ENCODE data around the gene SLC35F3. TPM values are rescaled to one million over a fixed set of nuclear protein-coding genes. Genes with fewer than 3 reads are reported as not detected.

Gene SLC35F3
- polyA plus RNA-seq, 1 donor from 2014 or later, result 13.9 TPM

- H2AFZ ChIP-seq (ENCODE audit: low read depth, low read length), result peak overlapping the region; percentile 24
- H3K4me3 ChIP-seq (ENCODE audit: low read length), result peak overlapping the region; percentile 86
- TF ChIP-seq SMC3 (conservative IDR thresholded peaks at IDR 0.05; ENCODE audit: poor library complexity) (no peak), POLR2AphosphoS5 (IDR thresholded peaks at IDR 0.05) (no peak), EZH2 (IDR thresholded peaks at IDR 0.05; ENCODE audit: borderline replicate concordance, insufficient read depth, low read length, poor library complexity, severe bottlenecking) (no peak), TAF1 (IDR thresholded peaks at IDR 0.05; ENCODE audit: low read depth) (no peak)
- H3K27me3 ChIP-seq (ENCODE audit: insufficient read depth, low read depth, low read length), result peaks cover 29% of the 10 kb centered on the region
- H3F3A ChIP-seq (ENCODE audit: insufficient read depth, low read length, poor library complexity, severe bottlenecking), result peaks cover 5% of the 10 kb centered on the region
- H3K79me2 ChIP-seq (replicated peaks; ENCODE audit: insufficient read depth, low read length), result peaks cover 13% of the 10 kb centered on the region
- H3K36me3 ChIP-seq (ENCODE audit: insufficient read depth, low read length), result no peaks in the 10 kb centered on the region
- no peaks in the 10 kb centered on the region for H3K9me3 ChIP-seq (ENCODE audit: low read length)
- no peak overlapping the region for H3K27ac ChIP-seq (ENCODE audit: low read length)
- H3K9ac ChIP-seq (ENCODE audit: low read length), result peak overlapping the region; percentile 71
- H4K20me1 ChIP-seq (ENCODE audit: insufficient read depth), result no peaks in the 10 kb centered on the region
- H3K4me2 ChIP-seq (ENCODE audit: low read length), result peak overlapping the region; percentile 46
- no peaks in the 10 kb centered on the region for H3K9me2 ChIP-seq (ENCODE audit: insufficient read depth, low read length)
Observed at GRCh38 chr1:233905416-233906051, 1.1 kb downstream of the SLC35F3 start.

- H3K79me2 ChIP-seq (replicated peaks; ENCODE audit: insufficient read depth, low read length), result peaks cover 13% of the 10 kb centered on the region
- TF ChIP-seq REST (IDR thresholded peaks at IDR 0.05; ENCODE audit: borderline replicate concordance) (no peak), MXI1 (conservative IDR thresholded peaks at IDR 0.05; ENCODE audit: poor library complexity, severe bottlenecking) (no peak), EZH2 (IDR thresholded peaks at IDR 0.05; ENCODE audit: borderline replicate concordance, insufficient read depth, low read length, poor library complexity, severe bottlenecking) (no peak), TAF1 (IDR thresholded peaks at IDR 0.05; ENCODE audit: low read depth) (no peak), EP300 (conservative IDR thresholded peaks at IDR 0.05; ENCODE audit: poor library complexity, severe bottlenecking) (no peak), POLR2AphosphoS5 (IDR thresholded peaks at IDR 0.05) (no peak), SMC3 (conservative IDR thresholded peaks at IDR 0.05; ENCODE audit: poor library complexity) (no peak), CTCF (IDR thresholded peaks at IDR 0.05; ENCODE audit: poor library complexity, severe bottlenecking) (no peak), RAD21 (conservative IDR thresholded peaks at IDR 0.05) (no peak)
- peak overlapping the region; percentile 34 for H3K9ac ChIP-seq (ENCODE audit: low read length)
- peaks cover 5% of the 10 kb centered on the region for H3F3A ChIP-seq (ENCODE audit: insufficient read depth, low read length, poor library complexity, severe bottlenecking)
- no peaks in the 10 kb centered on the region for H3K36me3 ChIP-seq (ENCODE audit: insufficient read depth, low read length)
- H3K9me2 ChIP-seq (ENCODE audit: insufficient read depth, low read length), result no peaks in the 10 kb centered on the region
- no peak overlapping the region for H2AFZ ChIP-seq (ENCODE audit: low read depth, low read length)
- peaks cover 29% of the 10 kb centered on the region for H3K27me3 ChIP-seq (ENCODE audit: insufficient read depth, low read depth, low read length)
- H4K20me1 ChIP-seq (ENCODE audit: insufficient read depth), result no peaks in the 10 kb centered on the region
- peak overlapping the region; percentile 46 for H3K4me2 ChIP-seq (ENCODE audit: low read length)
- H3K27ac ChIP-seq (ENCODE audit: low read length), result peak overlapping the region; percentile 52
- peak overlapping the region; percentile 86 for H3K4me3 ChIP-seq (ENCODE audit: low read length)
- H3K9me3 ChIP-seq (ENCODE audit: low read length), result no peaks in the 10 kb centered on the region
Observed at GRCh38 chr1:233907151-233907550, 2.7 kb downstream of the SLC35F3 start.
